Keratinocyte (primary cell): Measurements from ENCODE around the gene GALNS. TPM values are rescaled to one million over a fixed set of nuclear protein-coding genes. Genes with fewer than 3 reads are reported as not detected.

Experiments used
- DNase-seq: peaks from one replicate; pipeline ENCODE4 v3.0.0-alpha.2; 2011; ENCODE audit warnings: low read depth, missing footprints, low spot score
- FAIRE-seq: peaks from 2 replicates; lab custom pipeline; 2011; peaks lifted over from hg19 to GRCh38; lab: Jason Lieb, UNC
- H2AFZ ChIP-seq: 2 replicates; pipeline ENCODE4 v1.6.0; 2012; ENCODE audit warnings: low read length, control low read depth, inconsistent platforms; ENCODE audit not compliant: control insufficient read depth
- H3K27ac ChIP-seq: 2 replicates; pipeline ENCODE4 v1.5.1; 2011; ENCODE audit warnings: low read length; ENCODE audit not compliant: control insufficient read depth, insufficient read depth
- H3K27me3 ChIP-seq: 3 replicates; pipeline ENCODE4 v1.6.0; 2011; ENCODE audit warnings: low read length; ENCODE audit not compliant: control insufficient read depth, insufficient read depth; ENCODE audit errors: extremely low read depth
- H3K36me3 ChIP-seq, 2 experiments: 2 replicates in 1 of 2; 3 replicates in 1 of 2; pipeline ENCODE4 v1.5.1; 2011; ENCODE audit warnings: low read length in 2 of 2, mild to moderate bottlenecking in 1 of 2; ENCODE audit not compliant: control insufficient read depth in 2 of 2, insufficient read depth in 2 of 2; ENCODE audit errors: extremely low read depth in 1 of 2
- H3K4me1 ChIP-seq: 3 replicates; pipeline ENCODE4 v1.5.1; 2011; ENCODE audit warnings: low read length; ENCODE audit not compliant: control insufficient read depth, insufficient read depth; ENCODE audit errors: extremely low read depth
- H3K4me2 ChIP-seq: 3 replicates; pipeline ENCODE4 v1.6.0; 2011; ENCODE audit warnings: low read depth, low read length; ENCODE audit not compliant: control insufficient read depth, insufficient read depth; ENCODE audit errors: extremely low read depth
- H3K4me3 ChIP-seq, 3 experiments: fragments of 200-600 bp in 1 of 3; sonication (generic) in 1 of 3; 2 replicates in 2 of 3; 3 replicates in 1 of 3; pipeline ENCODE4 v1.5.1; 2011 to 2016; ENCODE audit warnings: low read length in 3 of 3, mild to moderate bottlenecking in 3 of 3, control low read depth in 2 of 3, inconsistent platforms in 1 of 3, low read depth in 1 of 3, mixed read lengths in 1 of 3, mixed run types in 1 of 3, moderate library complexity in 1 of 3; ENCODE audit not compliant: control insufficient read depth in 2 of 3, insufficient read depth in 2 of 3; ENCODE audit errors: extremely low read depth in 1 of 3
- H3K79me2 ChIP-seq: 2 replicates; pipeline ENCODE4 v1.6.0; 2012; ENCODE audit warnings: low read length; ENCODE audit not compliant: control insufficient read depth, insufficient read depth
- H3K9ac ChIP-seq: 3 replicates; pipeline ENCODE4 v1.6.0; 2011; ENCODE audit warnings: low read length; ENCODE audit not compliant: control insufficient read depth, insufficient read depth; ENCODE audit errors: extremely low read depth
- H3K9me1 ChIP-seq: 3 replicates; pipeline ENCODE4 v1.6.0; 2011; ENCODE audit warnings: low read length; ENCODE audit not compliant: control insufficient read depth, insufficient read depth; ENCODE audit errors: extremely low read depth
- H3K9me3 ChIP-seq: 2 replicates; pipeline ENCODE4 v1.5.1; 2012; ENCODE audit warnings: low read depth, low read length; ENCODE audit not compliant: control insufficient read depth
- H4K20me1 ChIP-seq: 3 replicates; pipeline ENCODE4 v1.6.0; 2011; ENCODE audit warnings: low read length; ENCODE audit not compliant: control insufficient read depth, insufficient read depth; ENCODE audit errors: extremely low read depth
- EZH2 ChIP-seq: IDR thresholded peaks from one replicate; pipeline ENCODE4 v1.6.1; 2012; ENCODE audit warnings: inconsistent platforms, mild to moderate bottlenecking, low read length, moderate library complexity
- dilution Hi-C: fragments of 300-500 bp; cut with MboI; formaldehyde crosslinking; loops from one replicate; pipeline ENCODE4 v1.7.0; 2020; ENCODE audit warnings: low sequenced_read_pairs; ENCODE audit not compliant: extremely low pct_ligation_motif_present
- polyA plus RNA-seq, 5 experiments: library from polyadenylated mRNA; depleted of rRNA in 3 of 5; stranded (reverse) in 3 of 5; stranded (forward) in 1 of 5; unstranded in 1 of 5; fragments of >200 nt; gene quantifications; 1 replicate in 1 of 5; 2 replicates in 3 of 5; 3 replicates in 1 of 5; pipeline versions ENCODE4 v1.2.1 to v1.2.3, GENCODE V29; 2011 to 2012; ENCODE audit warnings: missing spikeins in 2 of 5, low read depth in 1 of 5, low replicate concordance in 1 of 5
- TF ChIP-seq, protein P1 (sequence below), 3 experiments: IDR thresholded peaks in 1 of 3; conservative IDR thresholded peaks in 1 of 3; optimal IDR thresholded peaks in 1 of 3; 2 replicates in 2 of 3; 3 replicates in 1 of 3; pipeline versions ENCODE3 to v1.5.1; 2011; ENCODE audit warnings: low read length in 3 of 3, mild to moderate bottlenecking in 3 of 3, moderate library complexity in 2 of 3, control low read depth in 1 of 3, inconsistent platforms in 1 of 3; ENCODE audit not compliant: insufficient read depth in 2 of 3; ENCODE audit errors: extremely low read depth in 1 of 3

The GALNS gene
- polyA plus RNA-seq, 1 donor (not counting 4 experiments of a cell fraction or from before 2014, with no cell fraction given): 8.3 TPM

DNA sequence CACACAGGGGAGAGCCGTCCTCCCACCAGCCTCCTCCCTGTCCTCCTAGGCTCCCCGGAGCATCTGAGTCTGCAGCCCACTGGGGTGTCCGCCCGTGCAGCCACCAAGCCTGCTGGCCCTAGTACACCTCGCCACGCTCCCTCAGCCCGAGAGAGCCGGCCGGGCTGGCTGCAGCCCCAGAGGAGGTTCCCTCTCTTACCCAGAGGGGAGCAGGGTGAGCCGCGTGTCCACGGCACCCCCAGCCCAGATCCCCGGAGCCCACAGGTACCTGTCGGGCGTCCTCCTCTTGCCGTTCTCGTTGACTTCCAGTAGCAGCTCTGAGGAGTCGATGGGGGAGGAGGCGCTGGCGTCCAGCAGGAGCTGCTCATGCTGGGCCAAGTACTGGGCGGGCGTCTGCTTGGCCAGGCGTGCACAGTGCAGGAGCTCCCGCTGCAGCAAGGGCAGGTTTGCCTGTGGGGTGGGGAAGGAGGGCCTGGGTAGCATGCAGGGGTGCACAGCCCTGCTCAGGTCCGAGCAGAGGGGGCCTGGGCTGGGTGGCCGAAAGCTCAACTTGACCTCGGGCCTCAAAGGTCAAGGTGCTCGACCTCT, 29.0 kb upstream of the GALNS start:
- TF ChIP-seq, protein P1, sequence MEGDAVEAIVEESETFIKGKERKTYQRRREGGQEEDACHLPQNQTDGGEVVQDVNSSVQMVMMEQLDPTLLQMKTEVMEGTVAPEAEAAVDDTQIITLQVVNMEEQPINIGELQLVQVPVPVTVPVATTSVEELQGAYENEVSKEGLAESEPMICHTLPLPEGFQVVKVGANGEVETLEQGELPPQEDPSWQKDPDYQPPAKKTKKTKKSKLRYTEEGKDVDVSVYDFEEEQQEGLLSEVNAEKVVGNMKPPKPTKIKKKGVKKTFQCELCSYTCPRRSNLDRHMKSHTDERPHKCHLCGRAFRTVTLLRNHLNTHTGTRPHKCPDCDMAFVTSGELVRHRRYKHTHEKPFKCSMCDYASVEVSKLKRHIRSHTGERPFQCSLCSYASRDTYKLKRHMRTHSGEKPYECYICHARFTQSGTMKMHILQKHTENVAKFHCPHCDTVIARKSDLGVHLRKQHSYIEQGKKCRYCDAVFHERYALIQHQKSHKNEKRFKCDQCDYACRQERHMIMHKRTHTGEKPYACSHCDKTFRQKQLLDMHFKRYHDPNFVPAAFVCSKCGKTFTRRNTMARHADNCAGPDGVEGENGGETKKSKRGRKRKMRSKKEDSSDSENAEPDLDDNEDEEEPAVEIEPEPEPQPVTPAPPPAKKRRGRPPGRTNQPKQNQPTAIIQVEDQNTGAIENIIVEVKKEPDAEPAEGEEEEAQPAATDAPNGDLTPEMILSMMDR (optimal IDR thresholded peaks at IDR 0.05 in 1 of 3, IDR thresholded peaks at IDR 0.05 in 1 of 3, conservative IDR thresholded peaks at IDR 0.05 in 1 of 3; ENCODE audit: extremely low read depth in 1 of 3, insufficient read depth in 2 of 3, low read length in 3 of 3): no peak
- no peak for TF ChIP-seq EZH2
- Histone ChIP-seq H3K9me3 (no peaks in the 10 kb centered on the region), H3K9me1 (no peaks in the 10 kb centered on the region), H3K4me1 (peaks cover 15% of the 10 kb centered on the region), H3K9ac (no peak overlapping the region), H2AFZ (no peak overlapping the region), H4K20me1 (no peaks in the 10 kb centered on the region), H3K27ac (no peak overlapping the region), H3K4me2 (no peak overlapping the region), H3K4me3 (no peak overlapping the region), H3K79me2 (no peaks in the 10 kb centered on the region), H3K27me3 (peaks cover 34% of the 10 kb centered on the region), H3K36me3 (no peaks in the 10 kb centered on the region)
- FAIRE-seq (no peak), DNase-seq (no peak)
- dilution Hi-C loops: no loop called here

DNA sequence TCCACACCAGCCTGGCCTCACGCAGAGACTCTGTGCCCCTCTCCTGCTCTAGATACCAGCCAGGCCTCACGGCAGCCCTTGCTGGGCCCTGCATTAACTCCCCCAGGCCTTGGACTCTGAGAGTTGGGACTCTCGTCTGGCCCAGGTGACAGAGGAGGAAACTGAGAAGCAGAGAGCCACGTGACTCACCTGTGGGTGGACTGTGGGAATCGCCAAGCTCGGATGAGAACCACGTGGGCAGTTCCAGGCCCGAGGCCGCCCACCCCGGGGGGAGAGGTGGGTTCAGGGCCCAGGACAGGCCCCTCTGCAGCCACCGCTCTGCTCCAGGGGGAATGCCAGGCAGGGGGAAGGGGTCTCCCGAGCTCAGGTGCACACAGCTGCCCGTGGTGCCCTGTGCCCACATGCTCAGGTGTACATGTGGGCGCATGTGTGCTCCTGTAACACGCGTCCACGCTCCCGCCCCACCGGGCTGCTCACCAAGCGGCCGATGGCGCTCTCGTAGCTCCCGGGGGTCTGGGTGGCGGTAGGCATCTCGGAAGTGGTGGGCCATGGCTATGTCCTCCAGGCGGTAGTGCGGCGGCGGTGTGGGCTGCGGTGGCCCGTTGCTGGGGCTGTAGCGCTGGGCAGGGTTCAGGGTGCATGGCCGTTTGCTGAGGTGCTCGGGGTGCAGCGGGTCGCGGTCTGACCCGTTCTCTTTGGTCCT, 28.0 kb upstream of the GALNS start:
- no peak overlapping the region for H3K27ac ChIP-seq
- TF ChIP-seq, protein P1 (optimal IDR thresholded peaks at IDR 0.05 in 1 of 3, IDR thresholded peaks at IDR 0.05 in 1 of 3, conservative IDR thresholded peaks at IDR 0.05 in 1 of 3; ENCODE audit: extremely low read depth in 1 of 3, insufficient read depth in 2 of 3, low read length in 3 of 3): no peak
- TF ChIP-seq EZH2: no peak
- H3K36me3 ChIP-seq: no peaks in the 10 kb centered on the region
- peaks cover 22% of the 10 kb centered on the region for H3K4me1 ChIP-seq
- H3K9ac ChIP-seq: no peak overlapping the region
- H3K9me1 ChIP-seq: no peaks in the 10 kb centered on the region
- H3K9me3 ChIP-seq: no peaks in the 10 kb centered on the region
- DNase-seq: no peak
- no peak overlapping the region for H2AFZ ChIP-seq
- no peak overlapping the region for H3K4me3 ChIP-seq
- no peak overlapping the region for H3K4me2 ChIP-seq
- FAIRE-seq: no peak
- H4K20me1 ChIP-seq: no peaks in the 10 kb centered on the region
- dilution Hi-C loops: no loop called here
- no peaks in the 10 kb centered on the region for H3K79me2 ChIP-seq
- peaks cover 41% of the 10 kb centered on the region for H3K27me3 ChIP-seq
